ENCODE data around the gene SLC22A5. TPM values are rescaled to one million over a fixed set of nuclear protein-coding genes. Genes with fewer than 3 reads are reported as not detected.
"Not testable (repeated sequence)": the region's sequence is repeated elsewhere in the genome, so short reads cannot be mapped to it uniquely, and the experiment has no call there.

The SLC22A5 gene
- total RNA-seq, 1 donor from 2014 or later, result 21.6 TPM

DNA sequence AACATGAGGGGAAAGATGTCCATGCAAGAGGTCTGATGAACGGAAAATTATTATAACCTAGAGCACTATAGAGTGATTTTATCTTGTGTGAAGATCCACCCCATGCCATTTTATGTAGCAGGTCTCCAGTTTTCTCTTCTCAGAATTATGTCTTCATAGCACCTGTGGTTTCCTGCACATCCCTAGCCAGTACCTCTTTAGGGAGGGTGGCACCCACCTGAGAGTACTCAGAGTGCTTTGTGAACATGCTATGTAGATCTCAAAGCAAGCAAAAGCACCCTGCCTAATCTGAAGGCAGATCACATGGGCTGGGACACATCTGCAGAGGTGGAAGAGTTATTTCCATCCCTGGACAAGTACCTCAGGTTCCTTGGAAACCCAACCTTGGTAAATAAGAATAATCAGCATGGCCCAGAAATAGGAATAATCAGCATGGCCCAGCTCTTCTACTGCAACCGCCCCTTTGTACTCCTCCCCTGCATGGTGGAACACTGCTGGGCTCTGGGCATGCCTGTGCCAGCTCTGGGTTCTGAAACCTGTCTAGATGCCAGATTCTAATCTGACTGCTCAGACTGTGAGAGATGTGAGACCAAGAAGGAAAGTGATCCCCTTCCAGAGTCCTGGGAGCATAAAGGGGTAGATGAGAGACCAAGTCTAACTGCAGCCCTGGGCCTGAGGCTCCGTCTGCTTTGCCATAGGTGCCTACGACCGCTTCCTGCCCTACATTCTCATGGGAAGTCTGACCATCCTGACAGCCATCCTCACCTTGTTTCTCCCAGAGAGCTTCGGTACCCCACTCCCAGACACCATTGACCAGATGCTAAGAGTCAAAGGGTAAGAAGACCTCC, 23.7 kb downstream of the SLC22A5 start:
- TF ChIP-seq, protein P1, sequence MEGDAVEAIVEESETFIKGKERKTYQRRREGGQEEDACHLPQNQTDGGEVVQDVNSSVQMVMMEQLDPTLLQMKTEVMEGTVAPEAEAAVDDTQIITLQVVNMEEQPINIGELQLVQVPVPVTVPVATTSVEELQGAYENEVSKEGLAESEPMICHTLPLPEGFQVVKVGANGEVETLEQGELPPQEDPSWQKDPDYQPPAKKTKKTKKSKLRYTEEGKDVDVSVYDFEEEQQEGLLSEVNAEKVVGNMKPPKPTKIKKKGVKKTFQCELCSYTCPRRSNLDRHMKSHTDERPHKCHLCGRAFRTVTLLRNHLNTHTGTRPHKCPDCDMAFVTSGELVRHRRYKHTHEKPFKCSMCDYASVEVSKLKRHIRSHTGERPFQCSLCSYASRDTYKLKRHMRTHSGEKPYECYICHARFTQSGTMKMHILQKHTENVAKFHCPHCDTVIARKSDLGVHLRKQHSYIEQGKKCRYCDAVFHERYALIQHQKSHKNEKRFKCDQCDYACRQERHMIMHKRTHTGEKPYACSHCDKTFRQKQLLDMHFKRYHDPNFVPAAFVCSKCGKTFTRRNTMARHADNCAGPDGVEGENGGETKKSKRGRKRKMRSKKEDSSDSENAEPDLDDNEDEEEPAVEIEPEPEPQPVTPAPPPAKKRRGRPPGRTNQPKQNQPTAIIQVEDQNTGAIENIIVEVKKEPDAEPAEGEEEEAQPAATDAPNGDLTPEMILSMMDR (conservative IDR thresholded peaks at IDR 0.05), result no peak
- no peaks in the 10 kb centered on the region for H3K9me3 Mint-ChIP-seq
- peak; percentile 48 for DNase-seq (ENCODE audit: extremely low spot score, unreplicated experiment)
- no peak overlapping the region for H3K27ac Mint-ChIP-seq
- peaks cover 27% of the 10 kb centered on the region for H3K36me3 Mint-ChIP-seq
- no peaks in the 10 kb centered on the region for H3K27me3 Mint-ChIP-seq
- peaks cover 25% of the 10 kb centered on the region for H3K4me1 Mint-ChIP-seq (ENCODE audit: unreplicated experiment)
- H3K4me3 Mint-ChIP-seq, result no peak overlapping the region

DNA sequence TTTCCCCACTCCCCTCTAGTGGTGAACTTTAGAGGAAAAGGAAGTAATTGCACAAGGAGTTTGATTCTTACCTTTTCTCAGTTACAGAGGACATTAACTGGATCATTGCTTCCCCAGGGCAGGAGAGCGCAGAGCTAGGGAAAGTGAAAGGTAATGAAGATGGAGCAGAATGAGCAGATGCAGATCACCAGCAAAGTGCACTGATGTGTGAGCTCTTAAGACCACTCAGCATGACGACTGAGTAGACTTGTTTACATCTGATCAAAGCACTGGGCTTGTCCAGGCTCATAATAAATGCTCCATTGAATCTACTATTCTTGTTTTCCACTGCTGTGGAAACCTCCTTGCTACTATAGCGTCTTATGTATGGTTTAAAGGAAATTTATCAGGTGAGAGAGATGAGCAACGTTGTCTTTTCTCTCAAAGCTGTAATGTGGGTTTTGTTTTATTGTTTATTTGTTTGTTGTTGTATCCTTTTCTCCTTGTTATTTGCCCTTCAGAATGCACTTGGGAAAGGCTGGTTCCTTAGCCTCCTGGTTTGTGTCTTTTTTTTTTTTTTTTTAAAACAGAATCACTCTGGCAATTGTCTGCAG, 25.3 kb downstream of the SLC22A5 start:
- H3K4me1 Mint-ChIP-seq (ENCODE audit: unreplicated experiment), result peaks cover 18% of the 10 kb centered on the region
- H3K4me3 Mint-ChIP-seq, result no peak overlapping the region
- H3K36me3 Mint-ChIP-seq, result peaks cover 24% of the 10 kb centered on the region
- TF ChIP-seq, protein P1 (conservative IDR thresholded peaks at IDR 0.05), result no peak
- no peak for DNase-seq (ENCODE audit: extremely low spot score, unreplicated experiment)
- H3K27ac Mint-ChIP-seq, result no peak overlapping the region
- peaks cover 5% of the 10 kb centered on the region for H3K9me3 Mint-ChIP-seq
- H3K27me3 Mint-ChIP-seq, result peaks cover 3% of the 10 kb centered on the region

DNA sequence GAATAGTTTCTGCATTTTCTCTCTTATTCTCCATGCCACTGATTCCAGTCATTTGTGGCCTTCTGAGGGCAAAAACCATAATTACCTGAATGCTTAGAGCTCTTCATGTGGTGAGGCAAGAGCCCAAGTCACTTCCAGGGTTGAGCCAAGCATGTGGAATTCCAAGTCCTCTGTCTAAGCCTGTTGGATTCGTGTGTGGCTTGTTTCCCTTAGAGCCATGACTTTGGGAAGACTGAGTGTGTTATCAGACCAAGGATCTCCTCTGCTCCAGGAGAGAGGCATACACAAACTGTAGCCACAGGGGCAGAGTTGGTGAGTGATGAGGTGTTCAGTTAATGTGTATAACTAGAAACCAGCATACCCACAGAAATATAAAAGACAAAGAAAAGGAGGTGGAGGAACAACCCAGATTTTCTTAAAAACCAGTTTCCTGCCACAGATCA, 27.1 kb downstream of the SLC22A5 start:
- peaks cover 14% of the 10 kb centered on the region for H3K36me3 Mint-ChIP-seq
- TF ChIP-seq, protein P1 (conservative IDR thresholded peaks at IDR 0.05), result no peak
- H3K4me3 Mint-ChIP-seq, result no peak overlapping the region
- H3K27ac Mint-ChIP-seq, result peak overlapping the region; percentile 40
- H3K27me3 Mint-ChIP-seq, result peaks cover 15% of the 10 kb centered on the region
- DNase-seq (ENCODE audit: extremely low spot score, unreplicated experiment), result no peak
- H3K4me1 Mint-ChIP-seq (ENCODE audit: unreplicated experiment), result peaks cover 5% of the 10 kb centered on the region
- H3K9me3 Mint-ChIP-seq, result peaks cover 5% of the 10 kb centered on the region

DNA sequence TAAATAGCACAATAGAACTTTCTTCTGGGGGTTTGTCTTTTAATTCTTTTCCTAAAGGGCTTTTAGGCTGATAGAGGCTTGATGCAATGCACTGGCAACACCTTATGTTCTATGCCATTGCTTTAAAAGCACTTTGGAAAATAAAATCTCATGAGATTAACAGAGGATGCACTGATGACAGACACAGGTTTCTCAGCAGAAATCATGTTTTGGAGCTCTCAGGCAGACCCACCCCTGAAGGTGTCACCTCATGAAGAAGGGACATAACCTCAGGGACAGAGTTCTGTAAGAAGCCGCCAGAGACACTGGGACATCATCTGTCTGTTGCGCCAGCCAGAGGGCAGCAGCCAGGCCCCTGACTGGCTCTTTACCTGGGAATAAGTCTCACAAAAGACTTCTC, 27.7 kb downstream of the SLC22A5 start:
- H3K9me3 Mint-ChIP-seq, result peaks cover 5% of the 10 kb centered on the region
- peaks cover 14% of the 10 kb centered on the region for H3K36me3 Mint-ChIP-seq
- peaks cover 5% of the 10 kb centered on the region for H3K4me1 Mint-ChIP-seq (ENCODE audit: unreplicated experiment)
- no peak overlapping the region for H3K4me3 Mint-ChIP-seq
- peak; percentile 24 for DNase-seq (ENCODE audit: extremely low spot score, unreplicated experiment)
- no peak overlapping the region for H3K27ac Mint-ChIP-seq
- TF ChIP-seq, protein P1 (conservative IDR thresholded peaks at IDR 0.05), result no peak
- H3K27me3 Mint-ChIP-seq, result peaks cover 19% of the 10 kb centered on the region

DNA sequence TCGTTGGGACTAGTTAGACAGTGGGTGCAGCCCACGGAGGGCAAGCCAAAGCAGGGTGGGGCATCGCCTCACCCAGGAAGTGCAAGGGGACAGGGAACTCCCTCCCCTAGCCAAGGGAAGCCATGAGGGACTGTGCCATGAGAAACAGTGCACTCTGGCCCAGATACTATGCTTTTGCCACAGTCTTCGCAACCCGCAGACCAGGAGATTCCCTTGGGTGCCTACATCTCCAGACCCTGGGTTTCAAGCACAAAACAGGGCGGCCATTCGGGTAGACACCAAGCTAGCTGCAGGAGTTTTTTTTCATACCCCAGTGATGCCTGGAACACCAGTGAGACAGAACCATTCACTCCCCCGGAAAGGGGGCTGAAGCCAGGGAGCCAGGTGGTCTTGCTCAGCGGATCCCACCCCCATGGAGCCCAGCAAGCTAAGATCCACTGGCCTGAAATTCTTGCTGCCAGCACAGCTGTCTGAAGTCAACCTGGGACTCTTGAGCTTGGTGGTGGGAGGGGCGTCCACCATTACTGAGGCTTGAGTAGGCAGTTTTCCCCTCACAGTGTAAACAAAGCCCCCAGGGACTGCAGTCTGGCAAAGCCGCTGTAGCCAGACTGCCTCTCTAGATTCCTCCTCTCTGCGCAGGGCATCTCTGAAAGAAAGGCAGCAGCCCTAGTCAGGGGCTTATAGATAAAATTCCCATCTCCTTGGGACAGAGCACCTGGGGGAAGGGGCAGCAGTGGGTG, 28.6 kb downstream of the SLC22A5 start:
- not testable (repeated sequence) for H3K27ac Mint-ChIP-seq; H3K4me1 Mint-ChIP-seq (ENCODE audit: unreplicated experiment); H3K4me3 Mint-ChIP-seq; H3K9me3 Mint-ChIP-seq
- peak; percentile 59 for DNase-seq (ENCODE audit: extremely low spot score, unreplicated experiment)
- Mint-ChIP-seq H3K36me3 (peaks cover 14% of the 10 kb centered on the region), H3K27me3 (peaks cover 19% of the 10 kb centered on the region)

DNA sequence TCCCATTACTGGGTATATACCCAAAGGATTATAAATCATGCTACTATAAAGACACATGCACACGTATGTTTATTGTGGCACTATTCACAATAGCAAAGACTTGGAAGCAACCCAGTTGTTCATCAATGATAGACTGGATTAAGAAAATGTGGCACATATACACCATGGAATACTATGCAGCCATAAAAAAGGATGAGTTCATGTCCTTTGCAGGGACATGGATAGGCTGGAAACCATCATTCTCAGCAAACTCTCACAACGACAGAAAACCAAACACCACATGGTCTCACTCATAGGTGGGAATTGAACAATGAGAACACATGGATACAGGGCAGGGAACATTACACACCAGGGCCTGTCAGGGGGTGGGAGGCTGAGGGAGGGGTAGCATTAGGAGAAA, 34.5 kb downstream of the SLC22A5 start:
- not testable (repeated sequence) for H3K36me3 Mint-ChIP-seq; DNase-seq (ENCODE audit: extremely low spot score, unreplicated experiment); H3K4me1 Mint-ChIP-seq (ENCODE audit: unreplicated experiment); H3K27ac Mint-ChIP-seq; H3K4me3 Mint-ChIP-seq
- H3K9me3 Mint-ChIP-seq, result peaks cover 13% of the 10 kb centered on the region
- H3K27me3 Mint-ChIP-seq, result peaks cover 19% of the 10 kb centered on the region
